ENCODE results near the gene KRTAP1-5. TPM values are rescaled to one million over a fixed set of nuclear protein-coding genes. Genes with fewer than 3 reads are reported as not detected.
"Not testable (repeated sequence)": the region's sequence is repeated elsewhere in the genome, so short reads cannot be mapped to it uniquely, and the experiment has no call there.

The KRTAP1-5 gene
- total and polyA plus RNA-seq, 2 donors (not counting 3 experiments of a cell fraction or from before 2014, with no cell fraction given), result not detected

GRCh38 chr17:41060052-41060604 lies 33.1 kb upstream of the KRTAP1-5 start, which contains the start of gene KRTAP2-3:
Gene KRTAP2-3, minus strand, starts transcription at chr17:41060114. Its CDS starts 64 bp downstream, at chr17:41060050.
- intact Hi-C loops (cut with micrococcal nuclease) (no loop called here), dilution Hi-C loops (cut with MboI; ENCODE audit: extremely low pct_ligation_motif_present, low sequenced_read_pairs) (no loop called here)
- H3K4me1 ChIP-seq (ENCODE audit: control insufficient read depth, extremely low read depth, insufficient read depth, low read length), result no peaks in the 10 kb centered on the region
- H3K4me2 ChIP-seq (ENCODE audit: insufficient read depth, low read length), result no peak within 1 kb of the TSS
- no peak within 1 kb of the TSS for H2AFZ ChIP-seq (ENCODE audit: low read depth, low read length)
- POLR2A ChIA-PET, result no interaction called here
- DNase-seq (ENCODE audit: low read depth, low spot score), result no peak
- no peak for FAIRE-seq
- no peaks in the 10 kb centered on the region for H3K9me3 ChIP-seq (replicated peaks; ENCODE audit: control insufficient read depth, insufficient read depth, low read length)
- CTCF ChIA-PET, result interaction anchor here (1.1 kb wide), 1 partner anchor 48 kb away, joined by 3 read pairs; no protein-coding TSS in a partner anchor
- no peaks in the 10 kb centered on the region for H3K79me2 ChIP-seq (ENCODE audit: control insufficient read depth, insufficient read depth, low read length)
- no peaks in the 10 kb centered on the region for H3K36me3 ChIP-seq (ENCODE audit: control insufficient read depth in 2 of 2, extremely low read depth in 1 of 2, insufficient read depth in 2 of 2, low read length in 2 of 2)
- no peak within 1 kb of the TSS for H3K27ac ChIP-seq (ENCODE audit: insufficient read depth, low read depth, low read length)
- TF ChIP-seq MYC (IDR thresholded peaks at IDR 0.05; ENCODE audit: low read depth, low read length) (no peak), EZH2 (IDR thresholded peaks at IDR 0.05; ENCODE audit: borderline replicate concordance, low read depth, low read length, severe bottlenecking) (no peak), MAX (IDR thresholded peaks at IDR 0.05; ENCODE audit: insufficient read depth, insufficient read length) (no peak), JUN (IDR thresholded peaks at IDR 0.05; ENCODE audit: borderline replicate concordance, insufficient read depth, insufficient read length, low read depth) (no peak)
- TF ChIP-seq, protein P1, sequence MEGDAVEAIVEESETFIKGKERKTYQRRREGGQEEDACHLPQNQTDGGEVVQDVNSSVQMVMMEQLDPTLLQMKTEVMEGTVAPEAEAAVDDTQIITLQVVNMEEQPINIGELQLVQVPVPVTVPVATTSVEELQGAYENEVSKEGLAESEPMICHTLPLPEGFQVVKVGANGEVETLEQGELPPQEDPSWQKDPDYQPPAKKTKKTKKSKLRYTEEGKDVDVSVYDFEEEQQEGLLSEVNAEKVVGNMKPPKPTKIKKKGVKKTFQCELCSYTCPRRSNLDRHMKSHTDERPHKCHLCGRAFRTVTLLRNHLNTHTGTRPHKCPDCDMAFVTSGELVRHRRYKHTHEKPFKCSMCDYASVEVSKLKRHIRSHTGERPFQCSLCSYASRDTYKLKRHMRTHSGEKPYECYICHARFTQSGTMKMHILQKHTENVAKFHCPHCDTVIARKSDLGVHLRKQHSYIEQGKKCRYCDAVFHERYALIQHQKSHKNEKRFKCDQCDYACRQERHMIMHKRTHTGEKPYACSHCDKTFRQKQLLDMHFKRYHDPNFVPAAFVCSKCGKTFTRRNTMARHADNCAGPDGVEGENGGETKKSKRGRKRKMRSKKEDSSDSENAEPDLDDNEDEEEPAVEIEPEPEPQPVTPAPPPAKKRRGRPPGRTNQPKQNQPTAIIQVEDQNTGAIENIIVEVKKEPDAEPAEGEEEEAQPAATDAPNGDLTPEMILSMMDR (IDR thresholded peaks at IDR 0.05; ENCODE audit: extremely low read depth in 1 of 2, insufficient read depth in 1 of 2, low read depth in 1 of 2, low read length in 2 of 2), result no peak
- peaks cover 6 to 12% of the 10 kb centered on the region in 2 experiments for H3K27me3 ChIP-seq (ENCODE audit: control insufficient read depth in 2 of 2, insufficient read depth in 2 of 2, low read length in 2 of 2)
- no peaks in the 10 kb centered on the region for H4K20me1 ChIP-seq (replicated peaks; ENCODE audit: control insufficient read depth, extremely low read depth, insufficient read depth, low read length)
- no TSS peak for BruUV-seq (replicated peaks)
- H3K9ac ChIP-seq (replicated peaks; ENCODE audit: extremely low read depth, insufficient read depth, low read length), result no peak within 1 kb of the TSS
- H3K9me1 ChIP-seq (replicated peaks; ENCODE audit: control insufficient read depth, extremely low read depth, insufficient read depth, low read length), result no peaks in the 10 kb centered on the region
- no peak within 1 kb of the TSS for H3K4me3 ChIP-seq (replicated peaks in 1 of 3; ENCODE audit: insufficient read depth in 1 of 3, low read depth in 1 of 3, low read length in 3 of 3)

GRCh38 chr17:41059276-41060051 lies 32.5 kb upstream of the KRTAP1-5 start:
- H3K9me1 ChIP-seq (replicated peaks; ENCODE audit: control insufficient read depth, extremely low read depth, insufficient read depth, low read length); H3K9me3 ChIP-seq (replicated peaks; ENCODE audit: control insufficient read depth, insufficient read depth, low read length); H3K36me3 ChIP-seq (ENCODE audit: control insufficient read depth in 2 of 2, extremely low read depth in 1 of 2, insufficient read depth in 2 of 2, low read length in 2 of 2); H4K20me1 ChIP-seq (replicated peaks; ENCODE audit: control insufficient read depth, extremely low read depth, insufficient read depth, low read length); H3K4me2 ChIP-seq (ENCODE audit: insufficient read depth, low read length); DNase-seq (ENCODE audit: low read depth, low spot score); H3K4me3 ChIP-seq (replicated peaks in 1 of 3; ENCODE audit: insufficient read depth in 1 of 3, low read depth in 1 of 3, low read length in 3 of 3); H3K9ac ChIP-seq (replicated peaks; ENCODE audit: extremely low read depth, insufficient read depth, low read length); H3K4me1 ChIP-seq (ENCODE audit: control insufficient read depth, extremely low read depth, insufficient read depth, low read length); intact Hi-C loops (cut with micrococcal nuclease); H3K27ac ChIP-seq (ENCODE audit: insufficient read depth, low read depth, low read length); BruUV-seq (replicated peaks); FAIRE-seq; dilution Hi-C loops (cut with MboI; ENCODE audit: extremely low pct_ligation_motif_present, low sequenced_read_pairs); POLR2A ChIA-PET; H3K79me2 ChIP-seq (ENCODE audit: control insufficient read depth, insufficient read depth, low read length); H2AFZ ChIP-seq (ENCODE audit: low read depth, low read length): not testable (repeated sequence)
- CTCF ChIA-PET, result interaction anchor here (1.1 kb wide), 1 partner anchor 49 kb away, joined by 3 read pairs; no protein-coding TSS in a partner anchor
- H3K27me3 ChIP-seq (ENCODE audit: control insufficient read depth in 2 of 2, insufficient read depth in 2 of 2, low read length in 2 of 2), result peaks cover 6 to 12% of the 10 kb centered on the region in 2 experiments

Measured in endothelial cell of umbilical vein (primary cell).